HepG2 (cell line): ENCODE results near the gene TIPRL. TPM values are rescaled to one million over a fixed set of nuclear protein-coding genes. Genes with fewer than 3 reads are reported as not detected.

ENCODE experiments used
- ATAC-seq: fragments of 200-7000 bp; cut with Tn5 transposase; 3 replicates; pipeline ENCODE4 v1.9.1; 2020; ENCODE audit warnings: mild to moderate bottlenecking, moderate library complexity
- BruUV-seq: library from RNA; stranded (reverse); fragments of 400-500 nt; replicated peaks from 2 replicates; lab custom pipeline; 2021; lab: Mats Ljungman, UMichigan
- CTCF ChIA-PET: fragments of 300-600 bp; formaldehyde crosslinking; extraction: SDS; loops from one replicate; lab custom pipeline; 2021; ENCODE audit warnings: low total read pairs, inconsistent platforms, low intra/inter-chr PET ratio; lab: Yijun Ruan, JAX
- POLR2A ChIA-PET: fragments of 350-600 bp; sonication (Branson Sonifier 250); formaldehyde crosslinking; loops from one replicate; lab custom pipeline; 2020; ENCODE audit warnings: antibody characterized with exemption, inconsistent platforms; lab: Yijun Ruan, JAX
- DNase-seq: peaks from one replicate; pipeline ENCODE4 v3.0.0-alpha.2; 2015; ENCODE audit warnings: low spot score
- FAIRE-seq: peaks from 3 replicates; lab custom pipeline; 2011; peaks lifted over from hg19 to GRCh38; lab: Jason Lieb, UNC
- H2AFZ ChIP-seq: one replicate; pipeline ENCODE4 v1.6.1; 2011; ENCODE audit warnings: low read length, inconsistent platforms
- H3K27ac ChIP-seq: fragments of 300-600 bp; 3 replicates; pipeline ENCODE4 v1.8.0; 2011; ENCODE audit warnings: mixed run types, mild to moderate bottlenecking, mixed read lengths, low read length, inconsistent platforms; ENCODE audit not compliant: insufficient read depth; ENCODE audit errors: extremely low read length
- H3K27me3 ChIP-seq, 2 experiments: fragments of 200-600 bp in 1 of 2; 2 replicates in 1 of 2; 3 replicates in 1 of 2; pipeline versions ENCODE4 v1.6.0 to v1.8.0; 2011; ENCODE audit warnings: low read length in 2 of 2, mild to moderate bottlenecking in 2 of 2, moderate library complexity in 2 of 2, inconsistent platforms in 1 of 2; ENCODE audit not compliant: insufficient read depth in 2 of 2, control insufficient read depth in 1 of 2
- H3K36me3 ChIP-seq, 2 experiments: fragments of 200-600 bp in 1 of 2; replicated peaks in 1 of 2; 2 replicates in 1 of 2; 3 replicates in 1 of 2; pipeline versions ENCODE4 v1.5.1 to v1.8.0; 2011; ENCODE audit warnings: low read length in 2 of 2, inconsistent platforms in 1 of 2; ENCODE audit not compliant: insufficient read depth in 2 of 2, control insufficient read depth in 1 of 2
- H3K4me1 ChIP-seq: 2 replicates; pipeline ENCODE4 v1.5.1; 2012; ENCODE audit warnings: low read length, inconsistent platforms; ENCODE audit not compliant: insufficient read depth
- H3K4me2 ChIP-seq: 2 replicates; pipeline ENCODE4 v1.6.0; 2011; ENCODE audit warnings: low read depth, low read length, inconsistent platforms
- H3K4me3 ChIP-seq, 3 experiments: fragments of 200-600 bp in 1 of 3; sonication (generic), shearing (Covaris generic) in 1 of 3; replicated peaks in 1 of 3; 2 replicates each; pipeline ENCODE4 v1.5.1; 2011 to 2016; ENCODE audit warnings: low read length in 3 of 3, inconsistent platforms in 2 of 3, low read depth in 2 of 3, mild to moderate bottlenecking in 2 of 3, control low read depth in 1 of 3, mixed read lengths in 1 of 3; ENCODE audit not compliant: insufficient read depth in 1 of 3
- H3K79me2 ChIP-seq: one replicate; pipeline ENCODE4 v1.6.1; 2011; ENCODE audit warnings: low read length, inconsistent platforms; ENCODE audit not compliant: insufficient read depth
- H3K9ac ChIP-seq: 2 replicates; pipeline ENCODE4 v1.6.0; 2011; ENCODE audit warnings: mild to moderate bottlenecking, low read depth, low read length, inconsistent platforms; ENCODE audit not compliant: insufficient read depth
- H3K9me3 ChIP-seq: 2 replicates; pipeline ENCODE4 v1.5.1; 2012; ENCODE audit warnings: mild to moderate bottlenecking, low read length
- H4K20me1 ChIP-seq: 2 replicates; pipeline ENCODE4 v1.6.0; 2011; ENCODE audit warnings: inconsistent platforms, mild to moderate bottlenecking, low read length, moderate library complexity; ENCODE audit not compliant: insufficient read depth
- CBX2 ChIP-seq, 2 experiments: fragments of 200-600 bp in 1 of 2; sonication (generic); formaldehyde crosslinking in 1 of 2; IDR thresholded peaks; 2 replicates each; pipeline versions ENCODE4 v1.7.0 to v1.8.1; 2018 to 2022; ENCODE audit warnings: low read depth in 2 of 2, low read length in 1 of 2, mild to moderate bottlenecking in 1 of 2, missing genetic modification reagents in 1 of 2
- RNF219 ChIP-seq: sonication (generic); formaldehyde crosslinking; IDR thresholded peaks from 2 replicates; pipeline ENCODE4 v1.5.0; 2020; ENCODE audit warnings: mild to moderate bottlenecking, missing genetic modification reagents
- ZFYVE20 ChIP-seq: sonication (generic); formaldehyde crosslinking; IDR thresholded peaks from 2 replicates; pipeline ENCODE4 v1.8.0; 2023; ENCODE audit warnings: low read depth, mild to moderate bottlenecking, moderate library complexity, missing genetic modification reagents, borderline replicate concordance
- ZNF790 ChIP-seq: sonication (generic); formaldehyde crosslinking; IDR thresholded peaks from 2 replicates; pipeline ENCODE4 v1.8.0; 2022; ENCODE audit warnings: missing genetic modification reagents, mild to moderate bottlenecking, borderline replicate concordance
- WGBS: methylation state at CpG from one replicate; pipeline ENCODE4 v1.1.6; 2017; ENCODE audit warnings: low lambda C conversion rate; 5-methylcytosine and 5-hydroxymethylcytosine counted together
- in situ Hi-C: cut with HindIII; loops from 2 replicates; pipeline ENCODE4 v1.10.0; 2017; ENCODE audit warnings: low pct_unique_long_range_greater_than_20kb; ENCODE audit not compliant: extremely low pct_ligation_motif_present
- intact Hi-C: fragments of 100-400 bp; cut with micrococcal nuclease; formaldehyde crosslinking; loops from one replicate; pipeline ENCODE4 v1.10.0; 2022; ENCODE audit not compliant: unreplicated experiment
- polyA plus RNA-seq, 8 experiments: library from polyadenylated mRNA; depleted of rRNA in 3 of 8; stranded (reverse) in 7 of 8; unstranded in 1 of 8; fragments of >200 nt; fragmentation: Illumina TruSeq in 4 of 8; extraction: Trizol in 4 of 8; gene quantifications; 2 replicates each; pipeline versions ENCODE4 v1.2.1 to v1.2.3, GENCODE V29; 2011 to 2016; ENCODE audit warnings: low read depth in 4 of 8, missing spikeins in 1 of 8, mixed read lengths in 1 of 8; ENCODE audit not compliant: insufficient read depth in 1 of 8
- total RNA-seq, 5 experiments: library from RNA; depleted of rRNA; stranded (reverse); fragments of >200 nt; fragmentation: Illumina TruSeq; extraction: Trizol; gene quantifications; 2 replicates each; pipeline ENCODE4 v1.2.3, GENCODE V29; 2016; ENCODE audit warnings: low read depth in 1 of 5

The TIPRL gene
- total and polyA plus RNA-seq, 2 of the 13 experiments (the other 11 are each of a cell fraction or from before 2014, with no cell fraction given): 10.1 to 22.8 TPM

DNA sequence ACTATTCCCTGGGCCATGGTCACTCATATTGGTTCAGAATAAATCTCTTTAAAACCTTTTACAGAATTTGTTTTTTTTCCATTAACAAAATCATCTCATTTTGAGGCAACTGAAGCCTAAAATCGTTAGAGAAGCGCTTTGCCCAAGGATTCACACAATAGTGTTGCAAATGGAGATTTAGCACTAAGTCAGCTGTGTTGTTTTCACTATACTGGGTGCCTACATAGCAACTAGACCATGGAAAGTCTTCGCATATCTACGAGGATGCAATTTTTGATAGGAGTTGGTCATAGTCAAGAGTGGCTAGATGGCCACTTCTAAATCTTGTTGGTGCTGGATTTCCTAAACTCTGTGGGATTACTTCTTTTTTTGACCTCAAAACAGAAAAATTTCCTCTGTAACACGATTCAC, 530 bp upstream of the TIPRL start:
- peak overlapping the region; percentile 76 to 85 (median 83); a peak in 5 of 6 replicates for H3K4me3 ChIP-seq
- H3K4me1 ChIP-seq: peaks cover 11% of the 10 kb centered on the region
- in situ Hi-C loops: no loop called here
- ATAC-seq: no peak; the same call in 2 of the 3 replicates
- no peaks in the 10 kb centered on the region for H4K20me1 ChIP-seq
- H3K4me2 ChIP-seq: peak overlapping the region; percentile 80
- FAIRE-seq: no peak
- CTCF ChIA-PET: interaction anchor here (1.4 kb wide), 1 partner anchor 86 kb away, joined by 3 read pairs; no protein-coding TSS in a partner anchor
- DNase-seq: no peak
- TF ChIP-seq CBX2 (IDR thresholded peaks at IDR 0.05; ENCODE audit: low read depth, low read length): no peak
- TF ChIP-seq CBX2 (CRISPR knock-in tag; IDR thresholded peaks at IDR 0.05; ENCODE audit: low read depth): no peak
- 0 out of 2 replicates have a peak, but pooled peaks have one; percentile 29 for TF ChIP-seq ZNF790 (CRISPR knock-in tag)
- 0 out of 2 replicates have a peak, but pooled peaks have one; percentile 67 for TF ChIP-seq RNF219 (CRISPR knock-in tag)
- 0 out of 2 replicates have a peak, but pooled peaks have one; percentile 13 for TF ChIP-seq ZFYVE20 (CRISPR knock-in tag)
- TF ChIP-seq, all 625 proteins: peak for 3
- WGBS: 76% methylated on average over 5 of the region's 5 CpGs
- intact Hi-C loops: loop anchor here (5.0 kb wide), 1 partner anchor 59 kb away; no protein-coding TSS in a partner anchor
- H3K27me3 ChIP-seq: no peaks in the 10 kb centered on the region; a peak in 1 of 5 replicates
- H3K79me2 ChIP-seq: peaks cover 8% of the 10 kb centered on the region
- H3K36me3 ChIP-seq: no peaks in the 10 kb centered on the region
- H3K9ac ChIP-seq: peak overlapping the region; percentile 78
- H3K9me3 ChIP-seq: no peaks in the 10 kb centered on the region
- POLR2A ChIA-PET: interaction anchor here (1.0 kb wide), 1 partner anchor 14 kb away, joined by 4 read pairs; no protein-coding TSS in a partner anchor
- peak overlapping the region; percentile 68 for H3K27ac ChIP-seq
- TSS peak; percentile 96 for BruUV-seq
- H2AFZ ChIP-seq: peak overlapping the region; percentile 92
